ENCODE measurements around the gene PDE4A. TPM values are rescaled to one million over a fixed set of nuclear protein-coding genes. Genes with fewer than 3 reads are reported as not detected.

PDE4A gene
- total and polyA plus RNA-seq, 10 of the 15 experiments (the other 5 are each of a cell fraction or from before 2014, with no cell fraction given): 0.24 to 13.3 (median 4.9) TPM

- TF ChIP-seq ATF3 (IDR thresholded peaks at IDR 0.05; ENCODE audit: borderline replicate concordance, extremely low read depth, low read depth, low read length): no peak
- TF ChIP-seq E2F8 (IDR thresholded peaks at IDR 0.05; ENCODE audit: low read depth, partially characterized antibody): no peak
- TF ChIP-seq CTCF (IDR thresholded peaks at IDR 0.05 in 2 of 3, conservative IDR thresholded peaks at IDR 0.05 in 1 of 3; ENCODE audit: control insufficient read depth in 2 of 3, extremely low read depth in 1 of 3, insufficient read depth in 1 of 3, low read depth in 3 of 3, low read length in 3 of 3): peak; percentile 49 to 60 (median 51)
- no peak for TF ChIP-seq HDGF (IDR thresholded peaks at IDR 0.05)
- TF ChIP-seq ZNF274 (IDR thresholded peaks at IDR 0.05; ENCODE audit: insufficient read depth, insufficient read length): no peak
- TF ChIP-seq NR2F1 (conservative IDR thresholded peaks at IDR 0.05): no peak
- peak; percentile 96; the same call in 1 of the 2 replicates for TF ChIP-seq HDAC2 (IDR thresholded peaks at IDR 0.05)
- TF ChIP-seq POLR2A (IDR thresholded peaks at IDR 0.05; ENCODE audit: low read depth, low read length): peak; percentile 65; the same call in 1 of the 2 replicates
- TF ChIP-seq ZNF384 (IDR thresholded peaks at IDR 0.05; ENCODE audit: borderline replicate concordance, low read depth, low read length): no peak
- no peak for TF ChIP-seq ZNF622 (IDR thresholded peaks at IDR 0.05)
- TF ChIP-seq ATF2 (IDR thresholded peaks at IDR 0.05; ENCODE audit: low read length): no peak
- peak; percentile 49 for TF ChIP-seq MYC (IDR thresholded peaks at IDR 0.05; ENCODE audit: insufficient read depth, insufficient read length, insufficient replicate concordance, low read length, severe bottlenecking)
- TF ChIP-seq ZNF217 (IDR thresholded peaks at IDR 0.05): 0 out of 2 replicates have a peak, but pooled peaks have one; percentile 36
- no peak for TF ChIP-seq ZBTB40 (IDR thresholded peaks at IDR 0.05; ENCODE audit: borderline replicate concordance)
- no peak for TF ChIP-seq FOS (IDR thresholded peaks at IDR 0.05; ENCODE audit: borderline replicate concordance, extremely low read depth, insufficient read length)
- TF ChIP-seq ZNF207 (IDR thresholded peaks at IDR 0.05; ENCODE audit: borderline replicate concordance): peak; percentile 42; the same call in 1 of the 2 replicates
- TF ChIP-seq SREBF1 (IDR thresholded peaks at IDR 0.05; ENCODE audit: low read length): no peak
- no peak for TF ChIP-seq TBL1XR1 (IDR thresholded peaks at IDR 0.05; ENCODE audit: low read depth, low read length)
These were observed at the start of gene PDE4A (continued) for GRCh38 chr19:10420444-10421239.

Data from GM12878 (cell line).